Activated CD4-positive, CD25-positive, alpha-beta regulatory T cell (primary cell): Measurements from ENCODE around the gene URB2.
"Not testable (repeated sequence)": the region's sequence is repeated elsewhere in the genome, so short reads cannot be mapped to it uniquely, and the experiment has no call there.

Experiments used
- DNase-seq, 4 experiments: peaks; one replicate each; lab custom pipeline; 2025; lab: John Stamatoyannopoulos, UW

The URB2 gene

DNA sequence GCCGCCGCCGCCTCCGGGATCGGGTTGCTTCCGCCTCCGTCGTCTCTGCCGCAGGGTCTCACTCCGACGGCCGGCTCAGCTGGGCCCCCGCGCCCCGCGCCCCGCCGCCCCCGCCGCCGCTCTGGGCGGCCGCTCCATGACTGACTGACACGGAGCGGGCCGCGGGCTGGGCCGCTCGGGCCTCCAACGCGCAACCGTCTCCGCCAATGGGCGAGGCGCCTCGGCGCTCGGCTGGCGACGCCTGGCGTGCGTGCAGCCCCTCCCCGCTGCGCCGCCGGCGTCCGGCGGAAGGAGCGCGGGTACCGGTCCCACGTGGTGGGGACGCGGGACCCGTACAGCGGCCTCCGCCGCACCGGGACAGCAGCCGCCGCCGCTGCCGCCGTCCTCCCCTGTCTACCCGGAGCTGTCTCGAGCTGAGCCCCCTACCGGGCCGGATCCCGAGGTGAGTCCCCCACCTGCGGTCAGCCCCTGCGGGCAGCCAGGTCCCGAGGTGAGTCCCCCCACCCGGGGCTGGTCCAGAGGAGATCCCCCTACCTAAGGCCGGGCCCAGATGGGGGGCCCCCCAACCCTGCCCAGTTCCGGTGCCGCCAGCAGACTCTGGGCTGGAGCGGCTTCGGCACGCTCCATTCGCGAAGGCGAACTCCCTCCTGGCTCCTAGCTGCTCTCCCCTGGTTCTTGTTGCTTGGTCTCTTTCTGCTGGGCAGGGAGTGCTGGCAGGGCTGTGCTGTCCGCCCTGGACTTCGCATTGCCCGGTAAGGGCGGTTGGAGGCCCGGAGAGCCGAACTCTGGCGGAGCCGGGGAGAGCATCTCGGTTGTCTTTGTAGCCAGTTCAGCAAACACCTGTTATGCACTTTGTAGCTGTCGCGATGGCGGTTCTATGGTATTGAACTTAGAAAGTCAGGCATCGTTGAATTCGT lies at the start of gene URB2, which contains the start of gene TAF5L:
Gene URB2 (plus strand): TSS at position 333 of the 917 bp plus-strand sequence. CDS start 1,387 bp downstream, outside the sequence.
Gene TAF5L (minus strand): TSS at position 208 of the 917 bp plus-strand sequence. CDS start 11,640 bp downstream, outside the sequence.
- DNase-seq = peak; percentile 62 to 81 (median 73)

DNA sequence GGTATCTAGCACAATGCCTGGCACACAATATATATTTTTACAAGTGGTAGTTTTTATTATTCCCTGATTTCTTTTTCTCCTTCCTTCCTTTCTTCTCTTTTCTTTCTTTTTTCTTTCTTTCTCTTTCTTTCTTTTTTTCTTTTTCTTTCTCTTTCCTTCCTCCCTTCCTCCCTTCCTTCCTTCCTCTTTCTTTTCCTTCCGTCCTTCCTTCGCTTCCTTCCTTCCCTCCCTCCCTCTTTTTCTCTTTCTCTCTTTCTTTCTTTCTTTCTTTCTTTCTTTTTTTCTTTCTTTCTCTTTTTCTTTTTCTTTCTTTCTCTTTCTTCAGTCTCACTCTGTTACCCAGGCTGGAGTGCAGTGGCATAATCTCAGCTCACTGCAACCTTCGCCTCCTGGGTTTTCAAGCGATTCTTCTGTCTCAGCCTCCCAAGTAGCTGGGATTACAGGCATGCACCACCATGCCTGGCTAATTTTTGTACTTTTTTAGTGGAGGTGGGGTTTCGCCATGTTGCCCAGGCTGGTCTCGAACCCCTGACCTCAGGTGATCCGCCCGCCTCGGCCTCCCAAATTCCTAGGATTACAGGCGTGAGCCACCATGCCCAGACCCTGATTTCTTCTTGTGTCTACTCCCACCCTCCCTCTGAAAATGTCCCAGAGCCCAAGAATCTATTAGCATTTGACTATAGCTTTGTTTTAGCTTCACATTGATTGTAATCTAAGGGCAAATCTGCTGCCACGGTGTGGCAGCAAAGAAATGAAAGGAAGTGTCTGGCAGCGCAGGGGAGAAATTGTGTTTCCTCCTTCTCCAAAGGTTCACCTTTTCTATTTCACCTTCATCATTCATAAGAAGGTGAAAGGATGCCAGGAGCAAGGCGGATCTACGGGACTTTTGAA lies 47.6 kb upstream of the URB2 start:
- DNase-seq = no peak

- DNase-seq = no peak
Measured at GRCh38 chr1:229579059-229579673, 46.9 kb upstream of the URB2 start.

DNA sequence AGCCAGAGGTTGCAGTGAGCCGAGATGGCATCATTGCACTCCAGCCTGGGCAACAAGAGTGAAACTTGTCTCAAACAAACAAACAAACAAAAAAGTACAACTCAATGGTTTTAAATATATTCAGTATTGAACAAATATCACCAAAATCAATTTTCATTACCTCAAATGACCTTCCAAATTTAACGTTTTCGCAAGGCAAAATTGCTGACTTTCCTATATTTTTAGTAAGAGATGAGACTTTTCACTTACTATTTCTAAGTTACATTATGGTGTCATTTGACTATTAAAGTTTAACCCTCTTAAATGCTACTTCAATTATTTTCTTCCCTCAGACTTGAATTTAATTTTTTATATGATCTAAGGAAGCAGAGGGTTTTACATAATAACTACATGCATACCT lies 44.6 kb upstream of the URB2 start:
- no peak for DNase-seq

GRCh38 chr1:229582011-229582694 lies 43.9 kb upstream of the URB2 start:
- DNase-seq = no peak

GRCh38 chr1:229582715-229583114 lies 43.3 kb upstream of the URB2 start:
- DNase-seq = no peak

DNA sequence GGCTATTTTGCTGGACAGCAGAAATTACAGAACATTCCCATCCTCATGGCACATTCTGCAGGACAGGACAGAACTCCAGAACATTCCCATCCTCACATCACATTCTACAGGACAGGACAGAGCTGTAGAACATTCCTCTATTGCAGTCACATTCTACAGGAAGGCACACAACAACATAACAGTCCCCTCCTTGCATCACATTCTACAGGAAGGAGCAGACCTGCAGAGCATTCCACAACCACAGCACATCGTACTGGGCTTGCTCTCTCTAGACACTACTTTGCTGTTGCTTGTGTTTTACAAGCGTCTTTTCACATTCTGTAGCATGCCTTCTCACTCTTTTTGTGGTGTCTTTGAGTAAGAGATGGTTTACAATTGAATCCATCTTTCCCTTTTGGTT lies 40.7 kb upstream of the URB2 start:
- DNase-seq = no peak

DNA sequence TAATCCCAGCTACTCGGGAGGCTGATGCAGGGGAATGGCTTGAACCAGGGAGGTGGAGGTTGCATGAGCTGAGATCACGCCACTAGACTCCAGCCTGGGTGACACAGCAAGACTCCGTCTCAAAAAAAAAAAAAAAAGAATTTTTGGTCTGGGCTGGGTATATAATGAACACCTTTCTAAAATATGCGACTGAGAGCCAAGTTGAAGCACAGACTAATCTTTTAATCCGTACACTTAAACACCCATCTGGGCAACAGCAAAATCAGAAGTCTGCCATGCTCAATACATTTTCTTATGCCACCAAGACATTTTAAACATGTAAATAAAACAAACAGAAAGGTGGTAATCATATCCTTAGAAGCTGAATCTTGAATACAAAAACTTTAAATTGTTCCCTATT lies 35.9 kb upstream of the URB2 start:
- no peak for DNase-seq

DNA sequence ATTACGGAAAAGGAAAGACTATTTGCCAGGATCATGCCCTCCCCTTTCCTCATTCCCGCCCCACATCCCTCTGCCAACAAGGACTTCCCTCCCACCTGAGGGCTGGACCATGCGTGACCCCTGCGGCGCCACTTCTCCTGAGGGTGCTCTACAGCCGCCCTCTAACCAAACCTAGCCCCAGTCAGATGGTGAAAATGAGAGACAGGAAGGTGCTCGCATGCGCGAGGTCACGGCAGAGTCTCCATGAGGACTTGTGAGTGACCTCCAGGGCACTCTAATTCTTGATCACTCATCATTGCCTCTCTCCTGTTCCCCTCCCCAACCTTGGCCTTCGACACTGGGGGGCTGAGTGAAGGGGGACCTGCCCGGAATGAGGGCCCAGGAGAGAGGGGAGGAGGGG lies 32.2 kb upstream of the URB2 start:
- no peak for DNase-seq

DNA sequence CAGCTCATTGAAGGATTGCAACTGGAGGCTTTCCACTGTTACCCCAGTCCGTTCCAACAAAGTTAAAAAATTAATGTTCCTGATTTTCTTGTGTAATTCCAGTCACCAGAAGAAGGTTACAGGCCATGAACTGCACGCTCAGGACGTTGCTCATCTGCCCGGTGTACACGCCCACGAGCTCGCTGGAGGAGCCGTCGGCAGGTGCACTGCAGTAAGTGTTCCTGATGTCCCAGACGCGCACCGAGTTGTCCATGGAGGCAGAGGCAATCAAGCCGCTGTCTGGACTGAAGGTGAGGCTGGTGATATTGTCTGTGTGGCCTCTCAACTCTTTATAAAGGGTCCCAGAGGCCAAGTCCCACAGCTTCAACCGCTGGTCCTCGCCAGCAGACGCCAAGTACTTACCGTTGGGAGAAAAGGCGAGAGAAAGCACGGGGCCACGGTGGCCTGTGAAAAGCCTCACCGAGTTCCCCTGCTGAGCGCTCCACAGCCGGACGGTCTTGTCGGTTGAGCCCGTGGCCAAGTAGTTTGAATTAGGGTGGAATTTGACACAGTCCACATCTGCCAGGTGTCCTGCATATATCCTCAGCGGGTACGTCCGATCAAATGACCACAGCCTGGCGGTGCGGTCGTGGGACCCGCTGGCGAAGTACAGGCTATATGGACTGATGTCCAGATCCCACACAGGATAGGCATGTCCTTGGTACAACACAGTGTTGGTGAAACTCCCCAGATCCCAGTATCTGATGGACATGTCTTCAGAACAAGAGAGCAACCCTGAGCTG lies 31.6 kb upstream of the URB2 start:
- no peak for DNase-seq

DNA sequence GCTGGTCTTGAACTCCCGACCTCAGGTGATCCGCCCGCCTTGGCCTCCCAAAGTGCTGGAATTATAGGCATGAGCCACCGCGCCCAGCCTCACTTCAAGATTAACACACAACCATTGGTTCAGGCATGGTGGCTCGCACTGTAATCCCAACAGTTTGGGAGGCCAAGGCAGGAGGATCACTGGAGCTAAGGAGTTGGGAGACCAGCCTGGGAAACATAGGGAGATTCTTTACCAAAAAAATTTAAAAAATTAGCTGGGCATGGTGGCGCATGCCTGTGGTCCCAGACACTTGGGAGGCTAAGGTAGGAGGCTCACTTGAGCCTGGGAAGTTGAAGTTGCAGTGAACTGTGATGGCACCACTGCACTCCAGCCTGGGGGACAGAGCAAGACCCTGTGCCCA lies 30.2 kb upstream of the URB2 start:
- not testable (repeated sequence) for DNase-seq

- DNase-seq = no peak
Measured at GRCh38 chr1:229596925-229597699, 28.9 kb upstream of the URB2 start.

DNA sequence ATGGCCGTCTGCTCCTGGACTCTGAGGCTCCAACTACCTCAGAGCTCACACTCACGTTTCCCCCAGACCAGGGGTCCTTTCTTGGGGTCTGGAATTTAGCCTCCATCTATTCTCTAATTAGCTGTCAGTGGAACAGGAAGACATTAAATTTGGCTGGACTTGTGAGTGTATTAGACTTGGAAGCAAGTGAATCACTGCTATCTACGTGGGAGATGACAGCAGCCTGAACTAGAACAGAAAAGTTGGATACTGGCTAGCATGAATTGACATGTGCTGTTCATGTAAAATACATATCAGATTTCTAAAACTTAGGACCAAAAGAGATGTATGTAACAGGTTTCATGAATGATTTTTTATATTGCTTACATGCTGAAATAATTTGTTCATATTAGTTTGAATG lies 28.2 kb upstream of the URB2 start:
- no peak for DNase-seq

GRCh38 chr1:229599218-229599954 lies 26.7 kb upstream of the URB2 start:
- no peak for DNase-seq

DNA sequence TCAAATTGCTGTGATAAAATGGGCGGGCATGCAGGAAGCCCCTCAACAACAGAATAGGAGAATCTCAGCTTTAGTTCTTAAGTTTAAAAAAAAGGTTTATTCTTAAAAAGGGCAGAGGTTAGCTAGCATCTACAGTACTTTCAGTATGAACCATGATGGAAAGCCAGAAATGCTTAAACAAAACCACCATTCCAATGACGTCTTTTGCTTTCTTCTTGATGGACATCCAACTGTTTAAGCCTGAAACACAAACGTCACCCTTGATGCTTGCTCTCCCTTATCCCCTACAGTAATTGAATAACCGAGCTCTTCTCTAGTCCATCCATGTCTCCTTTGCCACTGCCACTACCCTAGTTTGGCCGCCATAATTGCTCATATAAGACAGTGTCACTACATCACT lies 25.8 kb upstream of the URB2 start:
- DNase-seq = no peak

- DNase-seq = no peak
Measured at GRCh38 chr1:229603371-229604005, 22.6 kb upstream of the URB2 start.

GRCh38 chr1:229607370-229607769 lies 18.7 kb upstream of the URB2 start:
- no peak for DNase-seq

- DNase-seq = no peak
Measured at GRCh38 chr1:229608590-229608989, 17.5 kb upstream of the URB2 start.

DNA sequence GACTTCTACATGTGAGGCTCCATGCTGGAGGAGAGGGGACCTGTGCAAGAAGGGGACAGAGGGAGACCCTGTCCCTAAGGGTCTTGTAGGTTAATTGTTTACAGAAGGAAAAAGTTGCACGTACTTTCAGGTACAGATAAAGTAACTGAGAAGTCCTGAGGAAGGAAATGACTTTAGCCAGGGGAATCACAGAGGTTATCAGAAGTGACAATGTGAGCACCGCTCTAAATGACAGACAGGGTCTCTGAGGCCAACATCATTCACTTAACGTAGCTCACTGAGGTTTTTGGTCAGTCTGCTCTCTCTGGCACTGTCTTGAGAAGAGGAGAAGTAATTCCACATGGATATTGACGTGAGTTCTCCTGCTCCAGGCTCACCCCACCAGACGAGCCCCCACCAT lies 12.1 kb upstream of the URB2 start:
- DNase-seq = no peak
